ENCODE measurements around the gene HPSE2. TPM values are rescaled to one million over a fixed set of nuclear protein-coding genes. Genes with fewer than 3 reads are reported as not detected.
"Not testable (repeated sequence)": the region's sequence is repeated elsewhere in the genome, so short reads cannot be mapped to it uniquely, and the experiment has no call there.

HPSE2 gene
- total RNA-seq, 2 donors from 2014 or later: 0.34 TPM; not detected in 1

GRCh38 chr10:99233000-99233688 is 2.5 kb downstream of the HPSE2 start:
- H3K27me3 Mint-ChIP-seq: peaks cover 87% of the 10 kb centered on the region
- no peaks in the 10 kb centered on the region for H3K36me3 Mint-ChIP-seq (ENCODE audit: low read depth)
- ATAC-seq (no peak), DNase-seq (no peak)
- no peaks in the 10 kb centered on the region for H3K9me3 ChIP-seq (ENCODE audit: control insufficient read depth, low read length, poor library complexity, severe bottlenecking)
- peaks cover 12% of the 10 kb centered on the region for H3K4me1 Mint-ChIP-seq
- peak overlapping the region; percentile 50 for H3K4me3 Mint-ChIP-seq
- H3K27ac Mint-ChIP-seq: no peak overlapping the region

- peaks cover 12% of the 10 kb centered on the region for H3K4me1 Mint-ChIP-seq
- peak overlapping the region; percentile 28 for H3K4me3 Mint-ChIP-seq
- no peak overlapping the region for H3K27ac Mint-ChIP-seq
- no peak for ATAC-seq
- no peaks in the 10 kb centered on the region for H3K9me3 ChIP-seq (ENCODE audit: control insufficient read depth, low read length, poor library complexity, severe bottlenecking)
- H3K36me3 Mint-ChIP-seq (ENCODE audit: low read depth): no peaks in the 10 kb centered on the region
- DNase-seq: no peak
- peaks cover 90% of the 10 kb centered on the region for H3K27me3 Mint-ChIP-seq
Observed at GRCh38 chr10:99232360-99232999, 3.2 kb downstream of the HPSE2 start.

- Mint-ChIP-seq H3K27ac (no peak overlapping the region), H3K4me3 (no peak overlapping the region), H3K4me1 (no peaks in the 10 kb centered on the region), H3K36me3 (ENCODE audit: low read depth) (no peaks in the 10 kb centered on the region), H3K27me3 (peaks cover 39% of the 10 kb centered on the region)
- DNase-seq: no peak
- H3K9me3 ChIP-seq (ENCODE audit: control insufficient read depth, low read length, poor library complexity, severe bottlenecking): no peaks in the 10 kb centered on the region
- ATAC-seq: no peak
Observed at GRCh38 chr10:99224766-99225165, 10.9 kb downstream of the HPSE2 start.

DNA sequence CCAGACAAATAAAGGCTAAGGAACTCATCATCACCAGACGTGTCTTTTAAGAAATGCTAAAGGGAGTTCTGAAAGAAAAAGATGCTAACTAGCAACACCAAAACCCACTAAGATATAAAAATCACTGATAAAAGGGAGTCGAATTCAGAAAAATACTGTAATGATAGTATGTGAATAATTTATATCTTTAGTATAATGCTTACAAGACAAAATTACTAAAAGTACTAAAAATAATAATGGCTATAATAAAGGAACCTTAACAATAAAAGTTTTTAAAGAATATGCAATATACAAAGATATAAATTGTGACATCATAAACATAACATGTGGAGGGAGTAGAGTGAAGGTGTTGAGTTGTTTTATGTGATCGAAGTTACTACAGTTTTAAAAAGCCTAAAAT is 28.3 kb downstream of the HPSE2 start:
- no peaks in the 10 kb centered on the region for H3K4me1 Mint-ChIP-seq
- H3K27me3 Mint-ChIP-seq: no peaks in the 10 kb centered on the region
- H3K27ac Mint-ChIP-seq: no peak overlapping the region
- H3K9me3 ChIP-seq (ENCODE audit: control insufficient read depth, low read length, poor library complexity, severe bottlenecking): no peaks in the 10 kb centered on the region
- no peaks in the 10 kb centered on the region for H3K36me3 Mint-ChIP-seq (ENCODE audit: low read depth)
- H3K4me3 Mint-ChIP-seq: no peak overlapping the region
- ATAC-seq: no peak
- no peak for DNase-seq

- no peaks in the 10 kb centered on the region for H3K9me3 ChIP-seq (ENCODE audit: control insufficient read depth, low read length, poor library complexity, severe bottlenecking)
- Mint-ChIP-seq H3K27ac (no peak overlapping the region), H3K4me3 (no peak overlapping the region), H3K27me3 (no peaks in the 10 kb centered on the region), H3K4me1 (no peaks in the 10 kb centered on the region), H3K36me3 (ENCODE audit: low read depth) (no peaks in the 10 kb centered on the region)
- DNase-seq (no peak), ATAC-seq (no peak)
Observed at GRCh38 chr10:99203310-99203709, 32.3 kb downstream of the HPSE2 start.

DNA sequence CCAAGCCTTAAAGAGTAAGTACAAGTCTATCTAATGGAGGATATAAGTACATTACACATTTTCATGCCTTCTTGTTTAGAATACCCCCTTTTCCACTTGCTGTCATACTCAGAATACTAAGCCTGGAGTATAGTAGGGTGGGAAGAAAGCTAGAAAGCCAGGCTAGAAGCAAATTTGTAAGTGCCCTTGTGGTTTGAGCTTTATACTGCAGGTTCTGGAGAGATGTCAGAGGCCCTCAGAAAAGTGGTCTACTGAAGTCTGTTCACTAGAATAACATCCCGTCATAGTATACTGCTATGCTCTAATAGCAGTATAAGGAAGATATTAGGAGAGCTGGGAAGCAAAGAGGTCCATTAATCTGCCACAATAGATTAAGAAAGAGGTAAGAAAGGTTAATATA is 62.7 kb downstream of the HPSE2 start:
- no peak overlapping the region for H3K27ac Mint-ChIP-seq
- peaks cover 15% of the 10 kb centered on the region for H3K27me3 Mint-ChIP-seq
- no peaks in the 10 kb centered on the region for H3K36me3 Mint-ChIP-seq (ENCODE audit: low read depth)
- DNase-seq: no peak
- H3K4me3 Mint-ChIP-seq: no peak overlapping the region
- no peaks in the 10 kb centered on the region for H3K9me3 ChIP-seq (ENCODE audit: control insufficient read depth, low read length, poor library complexity, severe bottlenecking)
- H3K4me1 Mint-ChIP-seq: no peaks in the 10 kb centered on the region
- ATAC-seq: no peak

DNA sequence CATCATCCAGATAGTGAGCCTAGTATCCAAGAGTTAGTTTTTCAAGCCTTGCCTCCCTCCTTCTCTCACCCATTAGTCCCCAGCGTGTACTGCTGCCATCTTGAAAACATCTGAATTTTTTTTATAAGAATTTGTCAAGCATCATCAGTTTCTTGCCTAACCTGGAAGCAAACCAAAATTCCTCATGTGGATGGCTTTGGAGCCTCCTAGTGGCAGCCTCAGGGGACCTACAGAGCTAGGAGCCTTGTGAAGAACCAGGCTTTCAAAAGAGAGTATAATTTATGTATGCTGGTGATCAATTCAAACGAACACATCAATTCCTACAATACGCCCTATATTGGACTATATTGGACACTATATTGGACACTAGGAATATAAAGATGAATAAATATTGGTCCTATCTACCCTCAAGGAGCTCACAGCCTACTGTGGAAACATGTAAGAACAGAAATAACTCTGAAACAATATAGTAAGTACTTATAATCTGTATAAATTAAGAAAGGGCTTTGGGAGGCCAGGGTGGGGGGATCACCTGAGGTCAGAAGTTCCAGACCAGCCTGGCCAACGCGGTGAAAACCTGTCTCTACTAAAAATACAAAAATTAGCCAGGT is 63.4 kb downstream of the HPSE2 start:
- Mint-ChIP-seq H3K27ac (no peak overlapping the region), H3K27me3 (peaks cover 15% of the 10 kb centered on the region), H3K4me3 (peak overlapping the region; percentile 19), H3K36me3 (ENCODE audit: low read depth) (no peaks in the 10 kb centered on the region), H3K4me1 (no peaks in the 10 kb centered on the region)
- DNase-seq: no peak
- no peaks in the 10 kb centered on the region for H3K9me3 ChIP-seq (ENCODE audit: control insufficient read depth, low read length, poor library complexity, severe bottlenecking)
- ATAC-seq: no peak

- Mint-ChIP-seq H3K4me1 (no peaks in the 10 kb centered on the region), H3K4me3 (no peak overlapping the region), H3K27ac (no peak overlapping the region), H3K27me3 (peaks cover 12% of the 10 kb centered on the region), H3K36me3 (ENCODE audit: low read depth) (no peaks in the 10 kb centered on the region)
- DNase-seq (no peak), ATAC-seq (no peak)
- no peaks in the 10 kb centered on the region for H3K9me3 ChIP-seq (ENCODE audit: control insufficient read depth, low read length, poor library complexity, severe bottlenecking)
Observed at GRCh38 chr10:99170116-99170675, 65.5 kb downstream of the HPSE2 start.

DNA sequence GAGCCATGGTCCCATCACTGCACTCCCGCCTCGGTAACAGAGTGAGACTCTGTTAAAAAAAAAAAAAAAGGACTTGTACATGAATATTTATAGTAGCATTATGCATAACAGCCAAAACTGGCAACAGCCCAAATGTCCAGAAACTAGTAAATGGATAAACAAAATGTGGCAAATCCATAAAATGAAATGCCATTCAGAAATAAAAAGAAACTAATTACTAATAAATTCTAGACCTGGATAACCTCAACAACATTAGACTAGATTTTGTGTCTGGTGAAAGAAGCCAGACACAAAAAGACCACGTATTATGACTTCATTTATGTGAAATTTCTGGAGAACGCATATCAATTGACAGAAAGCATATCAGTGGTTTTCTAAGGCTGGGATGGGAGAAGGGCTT is 74.5 kb downstream of the HPSE2 start:
- Mint-ChIP-seq H3K4me3 (no peak overlapping the region), H3K27ac (no peak overlapping the region), H3K27me3 (no peaks in the 10 kb centered on the region), H3K4me1 (no peaks in the 10 kb centered on the region), H3K36me3 (ENCODE audit: low read depth) (no peaks in the 10 kb centered on the region)
- no peaks in the 10 kb centered on the region for H3K9me3 ChIP-seq (ENCODE audit: control insufficient read depth, low read length, poor library complexity, severe bottlenecking)
- DNase-seq (no peak), ATAC-seq (no peak)

- DNase-seq: no peak
- no peaks in the 10 kb centered on the region for H3K9me3 ChIP-seq (ENCODE audit: control insufficient read depth, low read length, poor library complexity, severe bottlenecking)
- Mint-ChIP-seq H3K4me1 (no peaks in the 10 kb centered on the region), H3K36me3 (ENCODE audit: low read depth) (no peaks in the 10 kb centered on the region), H3K4me3 (no peak overlapping the region), H3K27me3 (peaks cover 4% of the 10 kb centered on the region), H3K27ac (no peak overlapping the region)
- no peak for ATAC-seq
Observed at GRCh38 chr10:99143651-99144050, 92.0 kb downstream of the HPSE2 start.

DNA sequence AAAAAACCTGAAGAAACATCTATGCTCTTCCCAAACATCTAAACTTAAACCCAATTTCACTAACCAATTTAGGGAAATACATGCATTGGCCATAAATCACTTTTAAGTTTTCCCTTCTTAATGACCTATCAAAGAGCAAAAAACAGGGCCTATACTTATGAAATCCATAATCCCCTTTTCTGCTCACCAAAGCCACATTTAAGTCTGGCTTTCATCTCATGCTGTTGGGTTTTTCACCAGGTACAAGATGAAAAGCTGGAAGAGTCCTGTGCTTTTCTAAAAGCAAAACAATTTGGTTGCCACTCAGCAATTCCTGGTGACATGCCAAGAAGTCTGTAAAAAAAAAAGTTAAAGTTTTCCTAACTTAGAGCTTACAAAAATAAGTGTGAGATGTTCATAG is 92.6 kb downstream of the HPSE2 start:
- H3K27me3 Mint-ChIP-seq: peaks cover 4% of the 10 kb centered on the region
- no peak for DNase-seq
- H3K36me3 Mint-ChIP-seq (ENCODE audit: low read depth): no peaks in the 10 kb centered on the region
- H3K9me3 ChIP-seq (ENCODE audit: control insufficient read depth, low read length, poor library complexity, severe bottlenecking): no peaks in the 10 kb centered on the region
- ATAC-seq: no peak
- no peak overlapping the region for H3K4me3 Mint-ChIP-seq
- H3K4me1 Mint-ChIP-seq: no peaks in the 10 kb centered on the region
- H3K27ac Mint-ChIP-seq: no peak overlapping the region

DNA sequence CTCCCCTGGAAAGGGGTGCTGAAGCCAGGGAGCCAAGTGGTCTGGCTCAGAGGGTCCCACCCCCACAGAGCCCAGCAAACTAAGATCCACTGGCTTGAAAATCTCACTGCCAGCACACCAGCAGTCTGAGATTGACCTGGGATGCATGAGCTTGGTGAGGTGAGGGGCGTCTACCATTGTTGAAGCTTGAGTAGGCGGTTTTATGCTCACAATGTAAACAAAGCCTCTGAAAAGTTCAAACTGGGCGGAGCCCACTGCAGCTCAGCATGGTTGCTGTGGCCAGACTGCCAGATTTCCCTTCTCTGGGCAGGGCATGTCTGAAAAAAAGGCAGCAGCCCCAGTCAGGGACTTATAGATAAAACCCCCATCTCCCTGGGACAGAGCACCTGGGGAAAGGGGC is 102.8 kb downstream of the HPSE2 start:
- H3K4me1 Mint-ChIP-seq; H3K27ac Mint-ChIP-seq; H3K36me3 Mint-ChIP-seq (ENCODE audit: low read depth); H3K9me3 ChIP-seq (ENCODE audit: control insufficient read depth, low read length, poor library complexity, severe bottlenecking); ATAC-seq; DNase-seq; H3K4me3 Mint-ChIP-seq; H3K27me3 Mint-ChIP-seq: not testable (repeated sequence)

DNA sequence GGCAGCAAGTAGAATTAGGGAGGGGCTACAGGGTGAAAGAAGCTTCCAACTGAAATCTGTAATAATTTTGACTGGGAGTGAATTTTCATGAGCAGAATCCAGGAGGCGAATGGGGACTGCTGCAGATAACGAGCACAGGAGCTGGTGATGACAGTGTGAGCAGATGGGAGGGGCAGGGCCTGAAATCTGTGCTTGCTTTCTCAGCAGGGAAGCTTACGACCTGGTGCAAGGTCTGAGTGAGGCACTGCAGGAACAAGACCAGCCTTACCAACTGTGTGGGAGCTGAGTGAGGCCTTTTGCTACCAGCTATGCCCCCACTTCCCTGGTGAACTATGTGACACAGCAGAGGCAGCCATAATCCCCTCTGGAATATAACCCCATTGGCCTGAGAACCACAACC is 109.8 kb downstream of the HPSE2 start:
- H3K9me3 ChIP-seq (ENCODE audit: control insufficient read depth, low read length, poor library complexity, severe bottlenecking): no peaks in the 10 kb centered on the region
- Mint-ChIP-seq H3K27me3 (no peaks in the 10 kb centered on the region), H3K4me3 (no peak overlapping the region)

More for the DNA sequence above, 109.8 kb downstream of the HPSE2 start:
- no peak overlapping the region for H3K27ac Mint-ChIP-seq
- no peaks in the 10 kb centered on the region for H3K4me1 Mint-ChIP-seq
- no peaks in the 10 kb centered on the region for H3K36me3 Mint-ChIP-seq (ENCODE audit: low read depth)
- DNase-seq (no peak), ATAC-seq (no peak)
